LoVo (cell line): ENCODE measurements around the gene SLX9.
"Not testable (repeated sequence)": the region's sequence is repeated elsewhere in the genome, so short reads cannot be mapped to it uniquely, and the experiment has no call there.

Experiments
- DNase-seq: peaks from one replicate; pipeline ENCODE4 v3.0.0-alpha.2; 2016; ENCODE audit warnings: low spot score

The SLX9 gene

DNA sequence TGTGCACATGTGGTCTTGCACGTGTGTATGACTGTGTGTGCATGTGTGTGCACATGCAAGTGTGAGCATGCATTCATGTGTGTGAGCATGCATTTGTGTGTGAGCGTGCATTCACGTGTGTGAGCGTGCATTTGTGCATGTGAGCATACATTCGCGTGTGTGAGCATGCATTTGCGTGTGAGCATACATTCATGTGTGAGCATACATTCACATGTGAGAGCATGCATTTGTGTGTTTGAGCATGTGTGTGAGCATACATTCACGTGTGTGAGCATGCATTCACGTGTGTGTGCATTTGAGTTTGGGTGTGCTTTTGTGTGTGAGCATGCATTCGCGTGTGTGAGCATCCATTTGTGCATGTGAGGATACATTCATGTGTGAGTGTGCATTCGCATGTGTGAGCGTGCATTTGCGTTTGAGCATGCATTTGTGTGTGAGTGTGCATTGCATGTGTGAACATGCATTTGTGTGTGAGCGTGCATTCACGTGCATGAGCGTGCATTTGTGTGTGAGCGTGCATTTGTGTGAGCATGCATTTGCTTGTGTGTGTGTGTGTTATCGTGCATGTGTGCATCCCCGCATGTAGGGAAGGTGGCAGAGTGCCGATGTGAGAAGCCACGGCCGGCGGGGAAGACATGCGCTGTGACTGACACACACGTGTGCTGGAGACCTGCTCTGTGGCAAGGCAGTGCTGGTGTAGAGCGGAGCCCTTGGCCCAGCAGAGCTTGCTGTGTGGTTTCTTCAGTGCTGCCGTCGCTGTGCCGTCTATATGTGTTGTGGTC is 37.4 kb upstream of the SLX9 start:
- no peak for DNase-seq

DNA sequence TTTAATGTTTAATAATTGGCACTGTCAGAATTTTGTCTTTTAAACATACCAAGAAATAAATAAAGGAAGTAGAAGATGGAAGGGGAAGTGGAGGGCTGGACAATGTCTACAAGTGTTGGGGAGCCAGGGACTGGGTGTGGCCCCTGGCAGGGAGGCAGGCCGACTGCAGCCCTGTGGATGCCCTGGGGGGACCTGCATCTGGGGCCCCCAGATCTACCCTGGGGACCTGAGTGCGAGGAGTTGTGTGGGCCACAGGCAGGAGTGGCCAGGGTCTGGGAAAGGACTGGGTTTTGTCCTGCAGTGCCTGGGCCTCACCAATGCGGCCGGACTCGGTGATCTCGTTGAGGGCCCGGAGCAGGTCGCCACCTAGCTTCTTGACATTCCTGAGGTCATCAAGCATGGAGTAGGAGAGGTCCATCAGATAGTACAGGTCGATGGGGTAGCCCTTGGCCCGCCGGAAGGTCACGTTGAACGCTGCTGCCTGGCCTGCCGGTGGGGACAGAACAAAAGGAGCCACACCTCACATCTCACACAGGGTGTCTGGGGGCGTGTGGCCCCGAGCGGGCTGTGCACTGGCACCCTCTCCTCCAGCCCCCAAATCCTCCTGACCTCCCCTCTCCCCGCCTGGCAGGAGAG is 36.7 kb upstream of the SLX9 start:
- DNase-seq: no peak

DNA sequence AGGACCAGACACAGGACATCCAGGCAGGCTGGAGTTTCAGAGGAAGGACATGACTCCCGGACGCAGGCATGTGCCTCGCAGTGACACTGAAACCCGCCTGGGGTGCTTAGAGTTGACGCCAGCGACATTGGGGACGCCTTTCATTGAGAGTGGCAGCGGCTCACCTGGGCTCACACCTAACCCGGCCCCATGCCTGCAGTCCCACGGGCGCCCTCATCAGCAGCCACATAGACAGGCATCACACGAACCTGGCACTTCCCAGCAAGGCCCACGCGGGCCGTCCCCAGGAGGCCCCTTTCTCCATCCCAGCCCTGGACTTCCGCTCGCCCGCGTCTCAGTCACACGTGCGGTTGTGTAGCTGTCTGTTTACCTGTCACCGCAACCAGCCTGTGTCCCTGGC is 36.1 kb upstream of the SLX9 start:
- DNase-seq: no peak

DNA sequence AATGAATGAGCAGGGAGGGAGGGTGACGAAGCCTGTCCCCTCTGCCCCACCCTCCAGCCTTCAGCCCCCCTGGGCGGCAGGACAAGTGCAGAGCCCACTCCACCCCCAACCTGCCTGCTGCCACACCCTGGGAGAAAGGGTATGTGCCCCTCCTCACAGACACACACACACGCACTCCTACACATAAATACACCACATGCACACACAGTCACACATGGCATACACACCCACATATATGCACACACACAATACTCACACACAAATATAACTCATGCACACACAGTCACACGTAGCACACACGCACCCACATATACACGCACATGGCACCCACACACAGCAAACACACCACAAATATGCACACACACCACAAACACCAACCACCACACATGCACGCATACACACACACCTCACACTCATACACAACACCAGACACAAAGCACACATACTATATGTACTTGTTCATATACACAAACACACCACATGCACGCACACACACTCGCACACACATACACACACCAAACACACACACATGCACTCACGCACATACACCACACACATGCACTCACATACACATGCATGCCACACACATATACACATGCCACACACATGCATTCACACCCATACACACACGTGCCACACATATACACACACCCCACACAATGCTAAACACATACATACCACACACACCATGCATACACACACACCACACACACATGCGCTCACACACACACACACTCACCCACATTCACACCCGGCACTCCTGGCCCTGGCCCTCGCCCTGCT is 35.5 kb upstream of the SLX9 start:
- no peak for DNase-seq

DNA sequence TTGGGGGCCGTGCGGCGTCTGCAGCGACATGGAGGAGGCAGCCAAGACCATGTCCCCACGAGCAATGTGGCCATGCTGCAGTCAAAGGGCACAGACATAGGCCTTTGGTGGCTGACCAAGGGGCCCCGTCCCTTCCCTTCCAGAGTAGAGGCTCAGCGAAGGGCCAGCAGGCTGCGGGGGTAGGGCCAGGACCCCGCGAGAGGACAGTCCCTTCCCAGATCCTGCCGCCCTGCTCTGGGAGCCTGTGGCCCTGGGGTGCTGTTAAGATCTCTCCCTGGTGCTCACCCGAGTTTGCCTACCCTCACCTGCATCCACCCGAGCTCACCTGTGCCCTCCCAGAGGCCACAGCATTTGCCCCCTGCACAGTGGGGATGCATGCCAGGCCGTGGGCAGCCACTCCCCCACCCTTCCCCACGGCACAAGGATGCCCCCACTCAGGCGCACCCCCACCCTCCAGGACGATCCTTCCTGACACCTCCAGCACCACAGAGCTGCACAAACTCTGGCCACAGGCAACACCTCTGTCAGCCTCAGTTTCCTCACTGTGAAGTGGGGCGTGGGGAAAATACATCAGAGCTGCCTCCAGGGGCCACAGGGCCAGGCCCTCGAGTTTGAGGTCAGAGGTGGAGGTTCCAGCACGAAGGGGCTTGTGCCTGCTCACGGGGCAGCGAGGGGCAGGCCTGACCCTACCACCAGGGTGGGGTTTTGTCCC is 34.7 kb upstream of the SLX9 start:
- DNase-seq: no peak

DNA sequence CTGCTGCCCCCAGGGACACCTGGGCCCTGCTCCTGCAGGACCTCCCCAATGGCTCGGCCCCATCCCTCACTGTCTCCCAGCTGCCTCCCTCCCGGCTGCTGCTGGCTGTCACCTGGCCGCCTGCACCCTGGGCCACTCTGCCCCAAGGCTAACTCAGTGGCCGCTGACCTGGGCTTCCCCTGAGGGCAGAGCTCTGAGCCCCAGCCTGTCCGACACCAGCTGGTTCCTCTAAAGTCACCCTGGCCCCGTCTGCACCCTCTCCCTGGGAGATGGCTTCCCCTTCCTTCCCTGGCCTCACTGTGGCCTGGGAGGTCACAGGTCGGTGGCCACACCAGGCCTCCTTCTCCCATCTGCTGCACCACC is 34.1 kb upstream of the SLX9 start:
- no peak for DNase-seq

DNA sequence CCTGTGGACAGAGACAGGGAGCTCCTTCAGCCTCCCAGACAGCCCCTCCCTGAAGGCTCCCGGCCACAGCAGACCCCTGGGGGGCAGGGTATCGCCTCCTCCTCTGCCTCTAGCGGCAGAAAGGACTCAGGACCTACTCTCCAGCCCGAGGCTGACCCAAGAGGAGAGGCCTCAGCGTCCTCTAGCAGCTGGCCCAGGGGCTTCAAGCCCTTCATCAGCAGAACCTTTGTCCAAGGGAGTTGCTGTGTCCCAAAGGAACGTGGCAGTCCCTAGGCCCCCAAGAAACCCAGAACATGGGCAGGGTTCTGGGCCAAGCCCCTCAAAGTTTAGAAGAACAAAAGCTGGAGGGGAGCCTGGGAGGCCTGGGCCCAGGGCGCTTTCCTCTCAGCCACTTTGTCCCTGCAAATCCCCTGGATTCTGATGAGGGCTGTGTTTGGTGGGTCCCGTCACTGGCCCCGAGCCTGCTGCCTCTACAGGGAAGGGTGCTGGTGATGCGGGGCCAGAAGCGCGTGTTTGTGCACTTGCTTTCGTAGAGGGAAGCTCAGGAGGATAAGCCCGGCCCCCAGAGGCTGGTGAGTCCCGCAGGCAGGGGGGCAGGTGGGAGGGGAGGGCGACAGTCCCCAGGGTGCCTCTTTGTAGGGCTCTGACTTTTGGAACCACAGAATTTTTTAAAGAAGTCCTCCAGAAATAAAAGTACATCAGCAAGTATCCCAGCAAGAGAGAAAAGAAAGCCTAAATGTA is 32.4 kb upstream of the SLX9 start:
- DNase-seq: no peak

DNA sequence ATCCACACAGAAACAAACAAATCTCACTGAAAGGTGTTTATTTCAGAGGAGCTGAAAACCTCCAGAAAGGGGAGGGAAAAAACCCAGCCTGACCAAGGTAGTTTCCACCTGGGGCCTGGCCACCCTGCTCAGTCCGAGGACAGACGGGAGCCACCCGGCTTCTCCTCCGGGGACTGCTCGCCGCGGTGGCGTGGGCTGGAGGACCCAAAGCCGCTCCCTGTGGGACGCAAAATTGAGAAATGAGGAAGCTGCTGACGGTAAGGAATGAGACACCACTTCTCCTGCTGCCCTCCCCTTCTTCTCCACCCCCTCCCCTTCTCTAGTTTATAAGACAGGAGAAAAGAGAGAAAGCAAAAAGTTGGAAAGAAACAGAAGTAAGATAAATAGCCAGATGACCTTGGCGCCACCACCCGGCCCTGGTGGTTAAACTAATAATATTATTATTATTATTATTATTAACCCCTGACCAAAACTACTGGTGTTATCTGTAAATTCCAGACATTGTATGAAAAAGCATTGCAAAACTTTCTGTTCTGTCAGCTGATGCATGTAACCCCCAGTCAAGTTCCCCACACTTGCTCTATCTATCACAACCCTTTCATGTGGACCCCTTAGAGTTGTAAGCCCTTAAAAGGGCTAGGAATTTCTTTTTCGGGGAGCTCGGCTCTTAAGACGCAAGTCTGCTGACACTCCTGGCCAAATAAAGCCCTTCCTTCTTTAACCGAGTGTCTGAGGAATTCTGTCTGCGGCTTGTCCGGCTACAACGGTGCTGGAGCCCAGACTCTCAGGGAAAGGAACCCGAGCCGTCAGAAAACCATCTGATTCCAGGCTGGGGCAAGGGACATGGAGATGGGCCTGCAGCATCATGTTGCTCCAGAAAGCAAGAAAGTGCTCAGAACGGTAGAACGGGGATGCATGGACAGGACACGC is 31.6 kb upstream of the SLX9 start:
- no peak for DNase-seq

DNA sequence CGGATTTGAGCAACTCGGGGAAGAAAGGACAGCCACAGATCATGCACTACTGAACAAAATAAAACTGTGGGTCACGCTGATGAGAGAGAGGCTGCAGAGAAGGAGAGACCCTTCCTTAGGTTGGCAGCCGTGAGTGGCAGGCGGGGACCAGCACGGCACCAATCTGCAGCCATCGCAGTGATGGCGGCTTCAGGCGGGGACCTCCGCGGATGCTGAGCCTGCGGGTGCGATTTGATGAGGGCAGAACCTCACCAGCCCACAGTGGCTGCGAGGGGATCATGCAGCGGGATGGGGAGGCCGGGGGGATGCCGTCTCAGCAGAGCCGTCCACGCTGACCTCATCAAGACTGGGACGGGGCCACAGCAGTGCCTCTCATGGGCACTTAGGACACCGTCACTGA is 30.9 kb upstream of the SLX9 start:
- no peak for DNase-seq

DNA sequence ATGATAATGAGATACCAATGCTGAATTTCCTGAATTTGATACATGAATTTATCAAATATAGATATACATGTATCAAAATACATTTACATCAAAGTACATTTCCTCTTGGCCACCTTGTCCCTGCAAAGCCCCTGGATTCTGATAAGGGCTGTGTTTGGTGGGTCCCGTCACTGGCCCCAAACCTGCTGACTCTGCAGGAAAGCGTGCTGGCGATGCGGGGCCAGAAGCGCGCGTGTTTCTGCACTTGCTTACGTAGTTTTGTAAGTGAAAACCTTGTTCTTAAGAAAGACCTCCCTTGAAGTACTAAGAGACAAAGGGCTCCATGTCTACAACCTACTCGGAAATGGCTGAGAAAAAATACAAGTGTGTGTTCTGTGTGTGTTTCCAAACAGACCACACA is 30.1 kb upstream of the SLX9 start:
- DNase-seq: no peak

DNA sequence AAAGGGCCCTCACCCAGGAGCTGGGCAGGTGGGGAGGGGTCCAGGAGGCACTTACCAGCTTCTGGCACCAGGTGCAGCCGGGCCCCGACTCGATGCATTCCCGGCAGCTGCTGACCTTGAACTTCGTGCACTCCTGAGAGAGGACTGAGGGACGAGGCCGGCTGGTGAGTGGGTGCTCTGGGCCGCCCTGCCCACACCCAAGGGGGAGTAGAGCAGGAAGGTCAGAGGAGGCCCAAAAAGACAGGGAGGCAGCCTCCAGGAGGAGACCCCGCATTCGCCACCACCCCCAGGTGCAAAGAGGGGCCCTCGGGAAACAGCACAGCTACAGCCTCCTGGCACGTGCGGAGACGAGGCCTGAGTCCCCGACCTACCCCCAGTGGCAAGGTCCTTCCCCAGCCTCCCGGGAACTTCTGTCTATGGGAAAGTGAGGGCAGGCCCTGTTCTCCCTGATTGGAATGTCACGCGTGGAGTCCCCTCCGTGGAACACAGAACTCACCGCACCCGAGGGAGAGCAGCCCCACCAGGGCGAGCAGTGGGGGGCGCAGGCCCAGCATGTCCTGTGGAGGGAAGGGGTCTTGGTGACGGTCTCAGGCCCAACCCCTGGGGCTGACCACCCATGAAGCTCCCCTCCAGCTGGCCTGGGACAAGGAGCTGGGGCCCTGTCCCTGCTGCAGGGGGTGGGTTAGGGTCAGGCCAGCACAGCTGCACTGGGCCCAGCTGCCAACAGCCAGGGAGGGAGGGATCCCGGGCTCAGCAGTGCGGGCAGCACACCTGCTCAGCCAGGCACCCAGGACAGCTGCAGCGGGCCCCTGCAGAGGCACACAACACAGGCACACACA is 29.4 kb upstream of the SLX9 start:
- no peak for DNase-seq

DNA sequence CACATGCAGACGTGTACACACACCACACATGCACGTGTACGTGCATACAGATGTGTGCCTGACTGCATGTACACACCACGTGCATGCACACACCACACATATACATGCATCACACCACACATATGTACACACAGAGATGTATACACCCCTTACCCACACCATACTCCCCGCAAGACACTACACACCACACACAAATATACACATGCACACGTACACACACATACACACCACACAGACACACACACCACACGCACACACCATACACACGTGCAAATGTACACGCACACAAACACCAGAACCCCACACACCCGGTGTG is 28.8 kb upstream of the SLX9 start:
- no peak for DNase-seq

DNA sequence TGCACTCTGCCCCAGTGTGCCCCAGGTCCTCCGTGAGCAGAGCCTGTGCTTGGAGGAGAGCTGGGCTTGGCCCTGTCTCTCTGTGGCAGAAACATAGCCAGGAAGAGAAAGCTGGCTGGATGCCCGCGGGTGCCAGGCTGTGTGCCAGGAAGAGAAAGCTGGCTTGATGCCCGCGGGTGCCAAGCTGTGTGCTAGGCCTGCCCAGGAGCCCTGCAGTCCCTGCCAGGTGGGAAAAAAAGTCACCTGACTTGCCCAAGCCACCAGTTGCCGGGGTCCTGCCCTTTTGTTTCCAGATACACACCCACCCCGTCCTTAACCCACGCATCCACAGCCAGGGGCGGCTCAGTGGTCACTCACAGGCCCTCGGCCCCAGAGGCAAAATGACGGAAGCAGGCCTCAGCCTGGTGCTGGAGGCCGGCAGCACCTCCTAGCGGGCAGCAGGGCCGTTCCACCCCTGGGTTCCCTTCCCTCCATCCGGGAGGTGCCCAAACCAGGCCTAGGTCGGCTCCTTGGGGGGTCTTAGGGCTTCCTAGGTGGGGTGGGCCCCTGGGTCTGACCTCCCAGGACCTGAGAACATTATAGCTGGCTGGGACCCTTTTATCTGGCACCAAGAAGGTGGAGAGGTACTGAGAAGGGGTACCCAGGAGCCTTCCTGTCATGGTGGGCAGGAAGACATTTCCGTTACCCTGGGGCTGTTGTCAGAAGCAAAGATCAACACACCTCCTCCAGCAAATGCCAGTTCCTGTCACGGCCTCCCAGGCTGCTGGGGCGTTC is 28.3 kb upstream of the SLX9 start:
- peak; percentile 39 for DNase-seq

DNA sequence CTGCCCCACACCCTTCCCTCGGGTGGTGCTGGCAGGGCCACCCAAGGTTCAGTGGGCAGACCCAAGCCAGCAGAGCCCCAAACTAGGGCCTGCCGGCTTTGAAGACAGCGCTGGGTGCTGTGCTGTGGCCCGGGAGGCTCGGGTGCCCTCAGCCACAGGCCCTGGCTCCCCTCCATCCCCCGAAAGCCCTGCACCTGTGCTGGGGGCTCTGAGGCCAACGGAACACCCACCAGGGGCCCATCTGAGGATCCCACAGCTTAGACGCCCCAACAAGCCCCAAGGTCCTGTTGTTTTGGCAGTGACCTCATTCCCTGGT is 27.7 kb upstream of the SLX9 start:
- no peak for DNase-seq

DNA sequence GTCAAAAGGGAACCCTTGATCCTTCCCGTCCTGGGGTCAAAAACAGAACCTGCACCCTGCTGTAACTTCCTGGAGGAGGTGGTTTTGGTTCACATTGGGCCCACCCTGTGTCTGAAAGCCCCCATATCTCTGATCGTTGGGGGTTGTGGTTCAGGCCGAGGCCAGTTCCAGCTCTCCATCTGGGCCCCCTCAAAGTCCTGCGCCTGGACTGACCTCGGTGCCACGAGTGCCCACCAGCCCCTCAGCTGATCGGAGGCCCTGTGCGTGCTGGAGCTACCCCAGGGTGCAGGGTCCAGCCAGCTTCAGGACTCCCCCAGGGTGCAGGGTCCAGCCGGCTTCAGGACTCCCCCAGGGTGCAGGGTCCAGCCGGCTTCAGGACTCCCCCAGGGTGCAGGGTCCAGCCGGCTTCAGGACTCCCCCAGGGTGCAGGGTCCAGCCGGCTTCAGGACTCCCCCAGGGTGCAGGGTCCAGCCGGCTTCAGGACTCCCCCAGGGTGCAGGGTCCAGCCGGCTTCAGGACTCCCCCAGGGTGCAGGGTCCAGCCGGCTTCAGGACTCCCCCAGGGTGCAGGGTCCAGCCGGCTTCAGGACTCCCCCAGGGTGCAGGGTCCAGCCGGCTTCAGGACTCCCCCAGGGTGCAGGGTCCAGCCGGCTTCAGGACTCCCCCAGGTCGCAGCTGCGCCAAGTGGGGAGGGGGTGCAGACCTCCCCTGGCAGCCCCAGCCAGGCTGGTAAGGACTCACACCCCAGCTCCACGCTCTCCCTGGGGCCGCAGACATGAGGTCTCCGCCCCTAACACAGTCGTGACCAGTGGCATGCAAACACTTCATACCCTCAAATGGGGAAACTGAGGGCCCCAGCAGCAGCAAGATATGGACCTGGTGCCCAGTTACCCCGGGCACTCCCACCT is 27.1 kb upstream of the SLX9 start:
- DNase-seq: not testable (repeated sequence)

DNA sequence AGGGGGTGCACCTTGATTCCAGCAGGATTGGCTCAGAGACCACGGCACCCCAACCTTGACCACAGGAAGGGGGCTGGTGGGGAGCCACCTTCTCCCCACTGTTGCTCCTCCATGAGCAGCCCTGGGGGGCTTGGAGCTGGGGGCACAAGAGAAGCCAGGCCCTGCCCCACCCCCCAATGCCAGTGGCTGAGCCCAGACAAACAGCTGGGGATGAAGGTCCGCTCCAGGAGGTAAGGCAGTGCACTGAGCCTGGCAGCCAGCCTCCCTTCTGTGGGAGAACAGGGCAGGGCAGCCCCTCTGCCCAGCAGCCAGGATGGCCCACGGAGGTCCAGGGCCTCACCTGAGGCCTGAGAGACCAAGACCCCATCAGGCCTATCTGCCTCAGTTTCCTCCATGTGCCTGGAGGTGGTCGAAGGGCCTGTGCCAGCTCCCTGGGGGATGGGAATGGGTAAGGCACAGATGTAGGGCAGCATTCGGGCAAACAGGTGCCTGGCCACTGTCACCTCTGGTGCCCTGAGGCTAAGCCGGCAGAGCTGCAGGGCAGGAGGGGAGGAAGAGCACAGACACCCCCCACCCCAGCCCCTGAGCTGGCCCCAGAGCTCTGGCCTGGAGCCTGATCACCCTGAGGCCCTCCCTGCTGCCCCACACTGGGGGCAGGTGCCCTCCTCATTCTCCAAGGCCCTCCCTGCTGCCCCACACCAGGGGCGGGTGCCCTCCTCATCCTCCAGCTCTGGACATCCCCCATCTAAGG is 26.2 kb upstream of the SLX9 start:
- DNase-seq: no peak

DNA sequence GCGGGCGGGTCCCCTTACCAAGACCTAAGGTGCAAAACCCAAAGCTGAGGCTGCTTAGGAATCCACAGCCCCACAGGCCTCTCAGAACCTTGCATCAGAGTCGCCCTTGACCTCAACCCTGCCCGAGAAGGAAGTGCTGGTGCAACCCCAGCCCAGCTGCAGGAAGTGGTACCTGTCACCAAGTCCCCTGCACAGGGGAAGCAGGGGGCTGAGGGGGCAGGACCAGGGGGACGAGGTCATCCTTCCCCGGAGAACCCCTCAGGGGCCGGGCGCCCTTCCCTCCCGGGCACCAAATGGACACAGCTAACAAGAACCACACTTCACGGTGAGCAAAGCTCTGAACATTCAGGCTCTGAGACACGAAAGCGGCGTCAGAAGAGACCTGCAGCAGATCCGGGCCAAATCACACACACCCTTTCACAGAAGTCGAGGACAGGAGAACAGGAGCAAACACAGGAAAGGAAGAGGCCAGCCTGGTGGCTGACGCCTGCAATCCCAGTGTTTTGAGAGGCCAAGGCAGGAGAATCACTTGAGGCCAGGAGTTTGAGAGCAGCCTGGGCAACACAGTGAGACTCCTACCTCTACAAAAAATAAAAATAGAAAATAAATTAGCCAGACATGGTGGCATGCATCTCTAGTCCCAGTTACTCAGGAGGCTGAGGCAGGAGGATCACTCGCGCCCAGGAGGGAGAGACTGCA is 25.5 kb upstream of the SLX9 start:
- no peak for DNase-seq
